HG02642 (cell line): ENCODE measurements around the gene UNC119B.
A peak's percentile ranks its signal among the peaks of the same experiment; 100 is the strongest.

ENCODE experiments used
- ATAC-seq: cut with Tn5 transposase; IDR thresholded peaks from one replicate; pipeline ENCODE4 v1.9.1; 2021; ENCODE audit warnings: mild to moderate bottlenecking; ENCODE audit not compliant: unreplicated experiment, poor library complexity

The UNC119B gene

DNA sequence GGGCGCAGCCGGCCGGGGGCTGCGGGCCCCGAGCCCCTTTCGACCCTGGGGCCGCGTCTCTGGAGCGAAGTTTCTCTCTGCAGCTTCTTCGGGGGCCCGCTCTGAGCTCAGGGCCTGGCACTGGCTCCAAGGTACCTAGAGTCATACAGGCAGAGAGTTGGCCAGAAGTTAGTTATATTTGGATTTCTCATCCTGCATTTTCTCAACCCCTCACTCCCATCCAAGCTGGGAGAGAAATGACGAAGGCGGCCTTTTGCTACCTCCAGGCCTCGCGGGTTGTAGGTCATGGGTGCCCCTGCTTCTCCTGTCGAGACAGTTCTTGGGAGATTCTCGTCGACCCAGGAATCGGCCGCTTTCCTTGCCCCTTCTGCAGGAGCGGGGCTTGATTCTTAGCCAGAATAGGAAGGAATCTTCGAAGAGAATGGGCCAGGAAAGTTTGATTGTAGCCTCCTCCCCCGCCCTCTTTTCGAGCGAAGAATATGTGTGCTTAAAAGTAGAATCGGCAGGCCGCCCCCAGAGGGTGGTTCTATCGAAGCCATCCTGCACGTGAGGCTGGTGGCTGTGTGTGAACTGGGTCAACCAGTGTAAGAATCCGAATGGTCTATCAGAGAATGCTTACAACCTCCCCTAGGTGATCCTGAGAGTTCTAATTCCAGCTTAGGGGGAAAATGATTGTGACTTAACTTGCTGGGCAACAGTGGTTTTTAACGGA is 22.5 kb upstream of the UNC119B start:
- ATAC-seq: no peak

GRCh38 chr12:120688527-120689071 is 21.7 kb upstream of the UNC119B start:
- ATAC-seq: no peak

GRCh38 chr12:120689397-120690082 is 20.7 kb upstream of the UNC119B start:
- ATAC-seq: no peak

- ATAC-seq: no peak
Observed at GRCh38 chr12:120690083-120690450, 20.2 kb upstream of the UNC119B start.

- no peak for ATAC-seq
Observed at GRCh38 chr12:120690978-120691377, 19.3 kb upstream of the UNC119B start.

DNA sequence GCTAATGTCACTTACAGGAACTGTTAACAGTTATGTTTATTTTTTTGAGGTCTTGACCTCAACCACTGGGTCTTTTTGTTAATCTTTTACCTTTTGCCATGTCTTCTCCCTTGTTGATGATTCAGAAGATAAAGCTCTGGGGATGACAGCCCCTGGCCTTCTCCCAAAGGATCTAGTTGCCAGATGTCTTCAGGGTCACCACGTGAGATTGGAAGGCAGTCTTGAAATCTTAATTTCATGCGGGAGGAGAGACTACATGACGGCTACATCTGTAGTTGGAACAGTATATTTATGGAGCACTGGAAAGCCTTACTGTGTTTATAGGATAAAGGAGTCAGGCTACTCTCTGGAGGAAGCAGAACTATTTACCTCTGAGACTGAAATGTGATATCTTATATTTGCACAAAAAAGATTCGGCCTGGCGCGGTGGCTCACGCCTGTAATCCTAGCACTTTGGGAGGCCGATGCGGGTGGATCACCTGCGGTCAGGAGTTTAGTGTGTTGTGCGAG is 17.7 kb upstream of the UNC119B start:
- no peak for ATAC-seq

- ATAC-seq: no peak
Observed at GRCh38 chr12:120693848-120694247, 16.4 kb upstream of the UNC119B start.

DNA sequence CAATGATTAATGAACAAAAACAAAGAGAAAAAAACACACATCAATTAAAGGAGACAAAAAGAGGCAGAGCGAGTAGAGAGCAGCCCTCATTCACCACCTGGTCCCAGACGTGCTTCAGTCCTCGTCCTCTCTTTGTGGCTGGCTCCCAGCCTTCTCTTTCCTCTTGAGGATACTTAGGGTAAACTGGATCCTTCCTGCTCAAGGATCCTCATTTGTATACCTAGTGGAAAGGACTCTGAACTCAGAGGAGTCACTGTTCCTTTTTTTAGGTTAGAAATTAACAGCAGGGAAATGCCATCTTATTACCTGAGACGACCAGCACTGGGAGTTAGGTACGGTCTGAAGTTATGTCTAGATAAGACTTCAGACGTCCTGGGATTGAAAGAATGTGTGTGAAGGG is 13.6 kb upstream of the UNC119B start:
- ATAC-seq: no peak

GRCh38 chr12:120697344-120697743 is 12.9 kb upstream of the UNC119B start:
- no peak for ATAC-seq

DNA sequence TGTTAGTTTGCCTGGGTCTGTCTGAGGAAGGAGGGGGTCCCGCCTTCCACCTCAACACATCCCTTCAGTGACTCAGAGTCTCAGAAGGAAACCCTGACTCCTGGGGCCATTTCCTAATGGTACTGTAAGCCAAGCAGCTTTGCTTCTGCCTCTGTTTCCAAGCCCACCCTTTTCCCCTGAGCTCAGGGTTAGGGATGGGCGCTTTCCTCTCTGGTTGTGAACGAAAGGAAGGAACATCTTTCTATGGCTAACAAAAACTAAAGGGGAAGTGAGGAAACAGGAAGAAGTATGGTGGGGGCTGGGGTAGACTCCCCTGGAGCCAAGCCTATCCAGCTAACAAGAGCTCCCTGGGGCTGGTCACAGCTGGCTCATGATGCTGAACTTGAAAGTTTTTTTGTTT is 11.6 kb upstream of the UNC119B start:
- ATAC-seq: no peak

DNA sequence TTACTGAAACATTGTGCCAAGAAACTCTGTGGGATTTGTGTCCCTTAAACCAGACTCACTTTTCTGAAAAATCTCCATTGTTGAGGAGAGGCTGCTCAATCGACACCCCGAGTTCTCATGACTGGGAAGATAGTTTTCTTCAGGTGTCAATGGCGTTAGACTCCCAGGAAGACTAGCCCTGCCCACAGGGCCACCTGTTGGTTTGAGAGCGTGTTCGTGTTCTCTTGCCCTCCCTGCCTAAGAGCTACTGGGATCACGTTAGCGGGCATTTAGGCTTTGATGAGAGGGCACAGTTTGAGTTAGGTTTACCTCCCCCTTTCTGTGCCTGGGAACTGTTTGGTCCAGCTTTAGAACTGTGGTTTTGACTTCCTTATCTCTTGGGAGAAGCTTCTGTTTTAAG is 10.7 kb upstream of the UNC119B start:
- no peak for ATAC-seq

DNA sequence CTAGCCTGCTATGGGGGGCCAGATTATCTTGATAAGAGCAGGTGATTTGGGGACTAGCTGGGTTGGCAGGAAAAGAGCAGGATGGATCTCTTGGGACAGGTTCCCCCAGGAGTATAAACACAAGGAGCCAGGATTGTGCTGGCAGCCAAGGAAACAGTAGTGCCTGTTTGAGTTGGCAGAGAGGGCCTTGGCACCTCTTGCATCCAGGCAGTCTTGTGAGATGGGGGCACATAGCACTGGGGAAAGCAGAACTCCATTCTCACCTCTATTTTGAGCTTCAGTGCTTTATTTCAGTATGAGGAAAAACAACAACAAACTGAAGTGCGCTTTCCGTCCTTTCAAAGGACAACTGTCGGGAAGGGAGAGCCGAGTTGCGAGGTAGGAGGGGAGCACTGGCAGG is 9.4 kb upstream of the UNC119B start:
- ATAC-seq: no peak

- no peak for ATAC-seq
Observed at GRCh38 chr12:120702637-120703036, 7.6 kb upstream of the UNC119B start.

- no peak for ATAC-seq
Observed at GRCh38 chr12:120703311-120703942, 6.8 kb upstream of the UNC119B start.

DNA sequence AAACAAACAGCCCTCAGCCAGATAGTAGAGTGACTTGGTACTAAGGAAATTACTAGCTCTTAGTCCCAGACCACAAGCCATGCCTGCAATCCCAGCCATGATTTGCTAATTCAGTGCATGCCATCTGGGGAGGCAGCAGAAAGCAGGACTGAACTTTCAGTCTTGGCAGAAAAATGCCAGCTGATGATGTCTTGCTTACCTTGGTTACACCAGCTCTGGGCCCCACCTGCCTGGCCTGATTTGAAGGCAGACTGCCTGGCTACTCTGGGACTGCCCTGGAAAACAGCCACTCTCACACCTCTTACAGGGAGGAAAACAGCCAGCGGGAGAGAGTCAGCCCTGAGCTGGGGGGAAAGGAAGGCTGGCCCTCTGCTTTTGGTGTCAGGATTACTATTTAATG is 4.6 kb upstream of the UNC119B start:
- no peak for ATAC-seq

DNA sequence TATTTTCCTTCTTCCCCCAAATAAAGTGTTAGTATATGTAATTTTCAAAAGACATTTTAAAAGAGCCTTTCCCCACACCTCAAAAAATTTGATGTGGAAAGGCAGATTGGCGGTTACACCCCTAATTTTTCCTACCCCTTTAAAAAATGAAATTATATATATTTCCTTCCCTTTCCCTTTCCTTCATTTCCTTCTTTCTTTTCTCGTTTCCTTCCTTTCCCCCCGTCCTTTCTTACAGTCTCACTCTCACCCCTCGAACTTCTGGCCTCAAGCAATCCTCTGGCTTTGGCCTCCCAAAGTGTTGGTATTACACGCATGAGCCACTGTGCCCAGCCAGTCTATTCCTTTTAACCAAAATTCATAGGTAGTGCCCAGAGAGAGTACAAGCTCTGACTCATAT is 4.2 kb upstream of the UNC119B start:
- no peak for ATAC-seq

DNA sequence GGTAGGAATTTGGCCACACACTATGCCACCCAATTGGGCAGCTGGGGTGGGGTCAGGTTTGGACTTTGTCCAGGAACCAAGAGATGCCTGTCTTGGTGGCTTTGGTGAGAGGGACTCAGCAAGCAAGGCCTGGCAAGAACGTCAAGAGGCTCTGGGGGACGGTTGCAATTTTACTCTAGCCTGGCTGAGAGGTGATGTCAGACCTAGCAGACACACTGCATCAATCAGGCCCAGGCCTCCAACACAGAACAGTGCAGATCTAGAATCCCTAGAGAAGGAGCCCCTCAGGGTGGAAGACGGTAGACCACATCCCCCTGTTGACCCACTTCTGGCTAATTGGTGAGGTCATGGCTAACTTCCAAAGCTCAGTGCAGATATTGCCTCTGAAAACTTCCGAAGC is 1.6 kb upstream of the UNC119B start:
- no peak for ATAC-seq

DNA sequence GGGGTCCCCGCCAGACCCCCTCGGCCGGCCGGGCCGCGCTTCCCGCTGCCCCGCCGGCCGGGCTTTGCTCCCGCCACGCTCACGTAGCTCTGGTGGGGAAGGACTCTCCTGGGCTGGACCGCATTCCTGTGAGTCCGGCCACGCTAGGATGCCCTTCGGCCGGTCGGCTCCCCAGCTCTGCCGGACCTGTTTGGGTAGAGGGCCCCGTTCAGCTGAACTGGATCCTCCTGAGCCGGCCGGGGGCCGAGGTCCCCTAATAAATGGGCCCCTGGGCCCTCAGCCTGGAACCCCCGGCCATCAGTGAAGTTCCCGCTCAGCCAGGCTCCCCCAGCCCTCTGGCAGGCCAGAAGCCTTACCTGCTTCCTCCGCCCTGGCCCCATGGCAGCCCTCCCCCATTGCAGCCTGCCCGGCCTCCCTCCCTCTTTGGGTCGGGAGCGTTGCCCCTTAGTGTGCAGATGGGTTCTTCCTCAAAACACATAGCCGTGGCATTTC is 593 bp downstream of the UNC119B start:
- ATAC-seq: peak; percentile 36

- ATAC-seq: no peak
Observed at GRCh38 chr12:120711411-120711810, 1.2 kb downstream of the UNC119B start.

- ATAC-seq: no peak
Observed at GRCh38 chr12:120712610-120713009, 2.4 kb downstream of the UNC119B start.

GRCh38 chr12:120713861-120714482 is 3.7 kb downstream of the UNC119B start:
- no peak for ATAC-seq
